NCI-H146 treated with DMSO at 0.1 percent for 48 hours (cell line): Measurements from ENCODE around the gene FCRL1.

ENCODE experiments used
- DNase-seq: peaks from one replicate; lab custom pipeline; 2025; ENCODE audit not compliant: unreplicated experiment; lab: John Stamatoyannopoulos, UW

FCRL1 gene

DNA sequence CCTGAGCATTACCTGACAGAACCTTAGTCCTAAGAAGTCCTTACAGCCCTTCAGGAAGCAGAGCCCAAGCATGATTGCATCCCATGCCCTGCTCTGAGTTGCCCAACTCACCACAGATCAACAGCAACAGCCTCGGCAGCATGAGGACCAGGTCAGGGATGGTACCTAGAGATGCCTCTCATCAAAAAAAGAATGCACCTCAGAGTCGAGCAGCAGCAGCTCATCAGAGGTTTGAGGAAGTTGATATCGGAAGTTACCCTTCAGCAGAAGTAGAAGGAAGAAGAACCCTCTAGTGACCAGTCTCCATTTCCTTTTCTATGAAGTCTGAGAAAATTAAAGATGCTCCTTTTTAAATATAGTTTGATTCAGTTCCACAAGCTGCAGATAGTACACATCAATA is at the start of gene FCRL1:
FCRL1 (minus strand) TSS at position 225 of the 400 bp plus-strand sequence; CDS start at position 142, 83 bp downstream.
- no peak for DNase-seq

GRCh38 chr1:157868654-157869053 is 48.7 kb upstream of the FCRL1 start:
- no peak for DNase-seq

DNA sequence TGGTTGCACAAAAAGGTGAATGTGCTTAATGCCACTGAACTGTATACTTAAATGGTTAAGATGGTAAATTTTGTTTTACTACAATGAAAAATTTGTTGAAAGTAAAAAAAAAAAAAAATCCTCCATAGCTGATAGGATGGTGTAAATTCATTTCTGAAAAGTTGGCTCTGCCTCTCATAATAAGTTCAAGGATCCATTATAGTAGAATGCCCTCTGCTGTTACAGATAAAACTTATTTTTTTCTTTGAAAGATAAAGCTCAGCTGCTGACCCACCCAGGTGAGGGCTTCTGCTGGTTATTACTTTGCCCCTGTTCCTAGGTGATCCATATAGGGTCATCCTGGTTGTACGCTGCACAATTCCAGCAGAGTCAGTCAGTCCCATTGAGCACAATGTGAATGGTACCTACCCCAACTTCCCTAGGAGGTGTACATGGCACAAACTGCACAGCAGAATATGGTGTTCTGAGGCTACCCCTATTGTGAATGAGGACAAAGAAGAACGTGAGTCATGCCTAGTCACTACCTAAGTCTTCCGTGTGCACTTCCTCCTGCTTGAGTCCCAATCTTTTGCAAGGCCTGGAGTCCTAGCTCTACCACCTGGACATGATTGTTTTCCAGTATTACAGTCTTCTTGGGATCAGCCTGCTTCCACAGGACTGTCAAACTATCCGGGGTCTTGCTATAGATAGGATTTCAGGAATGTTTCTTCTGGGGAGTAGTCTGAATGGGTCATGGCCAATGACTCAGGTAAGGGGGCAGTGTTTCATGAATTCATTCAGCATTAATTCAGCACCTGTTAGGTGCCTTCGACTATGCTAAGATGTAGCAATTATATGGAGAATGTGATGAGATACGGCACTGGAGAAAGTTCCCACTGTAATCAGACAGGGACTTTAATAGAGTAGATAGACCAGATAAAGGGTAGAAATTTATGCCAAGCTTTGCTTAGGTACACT is 42.5 kb upstream of the FCRL1 start:
- no peak for DNase-seq

DNA sequence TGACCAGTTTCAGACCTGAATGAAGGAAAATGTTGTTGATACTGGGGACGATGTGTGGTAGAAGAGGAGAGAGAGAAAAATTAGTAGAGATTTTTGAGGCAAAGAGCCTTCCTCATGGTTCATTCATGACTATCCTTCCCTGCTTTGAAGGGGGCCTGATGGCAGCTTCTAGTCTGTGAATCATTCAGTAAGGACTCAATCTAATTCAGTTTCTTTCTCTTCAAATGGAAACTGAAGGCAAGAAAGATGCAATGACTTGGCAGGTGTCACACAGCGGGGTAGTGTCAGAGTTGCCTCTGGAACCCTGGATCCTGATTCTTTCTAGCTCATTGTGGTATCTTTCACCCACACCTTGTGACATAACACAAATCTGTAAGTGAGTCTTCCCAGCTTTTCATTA is 36.6 kb upstream of the FCRL1 start:
- no peak for DNase-seq

- DNase-seq, result no peak
Measured at GRCh38 chr1:157852476-157852875, 32.6 kb upstream of the FCRL1 start.

GRCh38 chr1:157849229-157849875 is 29.4 kb upstream of the FCRL1 start:
- DNase-seq, result no peak

- DNase-seq, result no peak
Measured at GRCh38 chr1:157844089-157844830, 24.3 kb upstream of the FCRL1 start.

- no peak for DNase-seq
Measured at GRCh38 chr1:157842939-157843338, 23.0 kb upstream of the FCRL1 start.

DNA sequence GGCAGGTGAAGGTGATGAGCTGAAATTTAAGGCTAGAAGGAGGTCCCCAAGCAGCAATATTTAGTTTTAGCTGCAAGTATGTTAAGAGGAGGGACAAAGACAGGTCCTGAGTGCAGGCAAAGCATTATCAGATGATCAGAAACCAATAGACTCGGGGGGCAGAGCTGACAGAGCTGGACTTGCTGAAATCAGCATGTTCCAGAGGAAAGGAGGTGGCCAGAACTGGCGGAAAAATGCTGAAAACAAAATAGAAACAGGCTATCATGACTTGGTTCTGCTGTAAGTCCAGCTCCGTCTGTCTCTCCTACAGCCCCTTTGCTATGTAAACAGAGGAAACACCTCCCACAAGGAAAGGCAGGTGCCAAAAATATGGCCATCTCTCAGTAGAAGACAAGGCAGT is 21.8 kb upstream of the FCRL1 start, which contains the start of gene CD5L:
CD5L (minus strand) TSS at position 101 of the 400 bp plus-strand sequence. CDS start 107 bp downstream, outside the sequence.
- DNase-seq, result no peak

DNA sequence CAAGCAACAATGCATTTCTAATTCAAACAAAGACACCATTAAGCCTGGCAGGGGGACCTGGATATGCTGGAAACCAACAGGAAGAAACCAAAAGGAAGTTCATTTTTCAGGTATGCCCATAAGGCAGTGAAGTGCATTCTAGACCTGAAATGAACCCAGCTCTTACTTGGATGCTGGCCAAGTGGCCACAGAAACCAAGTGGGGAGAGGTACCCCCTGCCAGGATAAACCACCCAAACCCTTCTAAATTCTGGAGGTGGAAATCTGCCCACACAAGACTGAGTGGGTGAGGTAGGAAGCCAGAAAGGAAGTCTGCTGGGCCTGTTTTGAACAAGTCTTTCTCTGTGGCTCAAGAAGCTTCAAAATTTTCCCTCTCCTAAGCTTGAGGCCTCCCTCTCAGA is 19.0 kb upstream of the FCRL1 start:
- DNase-seq, result no peak

- no peak for DNase-seq
Measured at GRCh38 chr1:157834430-157834829, 14.5 kb upstream of the FCRL1 start.

DNA sequence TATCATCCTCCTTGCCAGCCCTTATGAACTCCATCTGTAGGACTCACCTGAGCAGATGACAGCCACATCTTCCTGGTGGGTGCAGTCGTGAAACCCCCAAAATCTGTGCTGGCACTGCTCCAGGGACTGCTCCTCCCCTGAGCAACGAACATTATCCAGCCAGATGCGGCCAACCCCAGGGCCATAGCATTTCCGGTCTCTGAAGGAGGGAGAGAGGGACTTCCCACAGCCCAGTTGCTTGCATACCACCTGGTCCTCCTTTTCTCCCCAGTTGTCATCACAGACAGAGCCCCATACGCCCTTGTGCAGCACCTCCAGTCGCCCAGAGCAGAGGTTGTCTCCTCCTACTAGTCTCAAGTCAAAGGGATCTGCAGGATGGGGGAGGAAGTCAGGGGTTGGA is 13.2 kb upstream of the FCRL1 start:
- no peak for DNase-seq

GRCh38 chr1:157831968-157832626 is 12.2 kb upstream of the FCRL1 start:
- no peak for DNase-seq

DNA sequence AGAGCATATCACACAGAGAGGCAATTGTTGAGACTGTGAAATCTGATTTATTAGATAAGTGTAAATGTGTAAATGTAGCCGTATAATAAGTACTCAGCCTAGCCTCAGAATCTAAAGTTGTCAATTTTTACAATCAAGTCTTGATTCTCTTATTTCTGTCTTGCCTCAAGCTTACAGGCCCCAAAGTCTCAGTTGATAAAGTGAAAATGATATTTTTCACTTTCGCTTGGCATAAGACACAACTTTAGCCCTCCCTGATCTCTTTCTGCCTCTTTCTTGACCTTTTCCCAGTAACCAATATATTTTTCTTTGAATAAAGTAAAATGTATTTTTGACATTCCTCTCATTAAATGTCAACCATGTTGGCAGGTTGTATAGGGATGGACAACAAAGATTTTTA is 11.0 kb upstream of the FCRL1 start:
- DNase-seq, result no peak

- DNase-seq, result no peak
Measured at GRCh38 chr1:157829711-157830110, 9.8 kb upstream of the FCRL1 start.

DNA sequence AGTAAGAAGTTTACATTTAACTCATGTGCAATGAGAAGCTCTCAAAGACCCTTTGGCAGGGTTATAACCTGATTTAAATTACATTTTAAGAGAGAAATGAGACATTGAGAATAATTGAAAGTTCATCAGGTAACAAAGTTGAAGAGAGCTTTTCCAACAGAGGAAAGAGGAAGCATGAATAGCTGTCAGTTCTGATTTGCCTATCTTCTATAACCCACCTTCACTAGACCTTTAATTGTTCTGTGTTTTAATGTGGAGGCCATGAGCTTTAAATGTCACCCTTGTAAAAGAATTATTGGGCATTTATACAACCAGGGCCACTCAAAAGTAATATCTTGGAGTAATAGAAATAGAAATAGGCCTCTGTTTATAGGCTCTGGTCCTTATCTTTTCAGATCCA is 9.3 kb upstream of the FCRL1 start:
- DNase-seq, result no peak

DNA sequence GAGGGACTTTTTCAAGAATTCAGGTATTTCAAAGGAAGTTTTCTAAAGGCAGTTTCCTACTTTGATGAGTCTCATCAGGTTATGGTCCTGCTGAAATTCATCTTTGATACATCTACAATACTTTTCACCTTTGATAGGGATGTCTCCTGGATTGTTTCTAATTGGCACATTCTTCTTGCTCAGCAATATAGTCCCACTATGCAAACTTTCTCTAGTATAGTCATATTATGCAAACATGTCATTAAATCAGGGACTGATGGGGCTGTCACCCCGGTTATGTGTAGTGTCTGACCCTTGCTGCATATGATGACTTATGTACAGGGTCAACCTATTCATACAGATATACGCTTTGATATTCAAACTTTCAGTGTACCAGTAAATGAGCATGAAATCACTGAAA is 379 bp upstream of the FCRL1 start:
- no peak for DNase-seq

- DNase-seq, result no peak
Measured at GRCh38 chr1:157819215-157819614, 705 bp downstream of the FCRL1 start.

DNA sequence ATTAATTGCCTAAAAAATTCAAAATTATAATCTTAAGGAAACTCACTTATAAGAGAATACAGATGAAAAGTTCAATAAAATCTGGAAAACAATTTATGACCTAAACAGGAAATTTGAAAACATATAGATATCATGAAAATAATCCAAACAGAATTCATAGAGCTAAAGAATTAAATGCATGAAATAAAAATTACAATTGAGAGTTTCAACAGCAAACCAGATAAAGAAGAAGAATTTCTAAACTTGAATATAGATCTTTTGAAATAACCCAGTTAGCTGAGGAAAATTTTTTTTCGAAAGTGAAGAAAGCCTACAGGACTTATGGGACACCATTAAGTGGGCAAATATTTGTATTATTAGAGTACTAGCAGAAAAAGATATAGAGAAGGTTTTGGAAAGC is 6.7 kb downstream of the FCRL1 start:
- DNase-seq, result no peak

DNA sequence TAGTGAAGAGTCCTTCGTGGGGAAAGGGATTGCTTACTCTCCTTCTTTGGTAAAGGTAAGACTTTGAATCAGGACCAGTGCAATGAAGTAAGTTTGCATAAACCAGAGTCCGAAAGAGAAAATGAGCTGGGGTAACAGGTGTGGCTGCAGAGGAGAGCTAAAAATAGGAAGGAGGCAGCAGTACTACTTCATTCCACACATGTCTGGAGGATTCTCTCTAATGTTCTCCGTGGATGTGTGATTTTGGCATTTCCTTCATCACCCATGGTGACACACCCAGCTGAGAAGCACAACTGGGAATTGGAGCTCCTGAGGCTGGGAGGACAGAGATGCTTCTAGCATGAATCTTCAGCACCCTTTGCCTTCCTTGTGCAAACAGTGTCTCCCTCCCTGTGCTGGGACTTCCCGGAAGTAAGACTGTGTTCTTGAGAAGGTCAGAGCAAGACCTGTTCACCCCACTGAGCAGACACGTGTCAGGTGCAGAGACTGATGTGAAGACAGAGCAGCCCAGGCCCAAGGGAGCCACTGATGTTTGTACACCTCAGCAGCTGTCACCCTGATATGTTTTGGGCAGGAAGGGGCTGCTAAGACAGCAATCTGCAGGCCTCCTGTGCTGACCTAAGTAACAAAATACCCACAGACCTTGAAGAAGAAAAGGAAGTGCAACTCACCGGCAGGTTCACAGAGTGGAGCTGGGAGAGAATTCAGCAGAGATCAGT is 13.3 kb downstream of the FCRL1 start:
- no peak for DNase-seq
